ENCODE results near the gene KRTAP12-1.
"Not testable (repeated sequence)": the region's sequence is repeated elsewhere in the genome, so short reads cannot be mapped to it uniquely, and the experiment has no call there.

Gene KRTAP12-1

DNA sequence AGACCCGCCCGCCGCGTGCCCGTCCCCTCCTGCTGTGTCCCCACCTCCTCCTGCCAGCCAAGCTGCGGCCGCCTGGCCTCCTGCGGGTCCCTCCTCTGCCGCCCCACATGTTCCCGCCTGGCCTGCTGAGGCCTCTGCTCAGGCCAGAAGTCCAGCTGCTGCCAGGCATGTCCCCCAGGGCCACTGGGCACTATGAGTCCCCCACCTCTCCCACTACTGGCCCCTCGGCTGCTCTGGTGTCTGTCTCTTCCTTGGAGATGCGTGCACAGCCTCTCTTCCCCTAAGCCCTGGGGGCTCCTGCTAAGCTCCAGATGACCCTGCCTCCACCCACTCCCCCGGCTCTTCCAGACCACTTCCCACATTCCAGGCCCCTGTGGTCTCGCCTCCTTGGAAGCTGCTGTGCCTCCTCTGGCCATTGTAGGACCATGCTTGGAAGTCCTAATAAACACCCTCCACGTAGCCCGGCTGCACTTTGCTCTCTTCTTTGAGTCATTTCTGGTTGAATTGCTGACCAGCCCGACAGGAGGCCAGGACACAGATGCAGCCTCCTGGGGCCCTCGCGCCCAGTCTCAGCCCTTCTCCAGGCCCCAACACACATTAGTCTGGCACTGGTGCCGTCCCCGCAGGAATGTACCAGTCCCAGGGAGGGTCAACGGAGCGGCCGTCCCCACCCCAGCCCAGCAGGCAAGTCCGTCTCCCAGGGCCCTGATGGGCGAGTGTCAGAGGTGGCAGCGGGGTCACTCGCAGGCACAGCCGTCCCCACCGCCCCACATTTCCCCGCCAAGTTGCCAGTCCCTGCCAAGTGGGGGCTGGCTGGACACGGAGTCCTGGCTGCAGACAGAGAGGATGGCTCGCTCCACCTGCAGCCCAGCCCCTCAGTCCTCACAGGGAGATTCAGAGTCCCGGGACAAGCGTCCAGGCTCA is 16.1 kb upstream of the KRTAP12-1 start:
- no peak for DNase-seq (ENCODE audit: low spot score)

DNA sequence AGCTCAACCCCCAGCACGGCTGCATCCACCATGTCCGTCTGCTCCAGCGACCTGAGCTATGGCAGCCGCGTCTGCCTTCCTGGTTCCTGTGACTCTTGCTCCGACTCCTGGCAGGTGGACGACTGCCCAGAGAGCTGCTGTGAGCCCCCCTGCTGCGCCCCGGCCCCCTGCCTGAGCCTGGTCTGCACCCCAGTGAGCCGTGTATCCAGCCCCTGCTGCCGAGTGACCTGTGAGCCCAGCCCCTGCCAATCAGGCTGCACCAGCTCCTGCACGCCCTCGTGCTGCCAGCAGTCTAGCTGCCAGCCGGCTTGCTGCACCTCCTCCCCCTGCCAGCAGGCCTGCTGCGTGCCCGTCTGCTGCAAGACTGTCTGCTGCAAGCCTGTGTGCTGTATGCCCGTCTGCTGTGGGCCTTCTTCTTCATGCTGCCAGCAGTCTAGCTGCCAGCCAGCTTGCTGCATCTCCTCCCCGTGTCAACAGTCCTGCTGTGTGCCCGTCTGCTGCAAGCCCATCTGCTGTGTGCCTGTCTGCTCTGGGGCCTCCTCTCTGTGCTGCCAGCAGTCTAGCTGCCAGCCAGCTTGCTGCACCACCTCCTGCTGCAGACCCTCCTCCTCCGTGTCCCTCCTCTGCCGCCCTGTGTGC is 15.3 kb upstream of the KRTAP12-1 start, which contains the start of gene KRTAP10-12:
Gene KRTAP10-12 (plus strand): TSS at position 1 of the 639 bp plus-strand sequence. CDS start 30 bp downstream, at position 31.
- DNase-seq (ENCODE audit: low spot score) = not testable (repeated sequence)

DNA sequence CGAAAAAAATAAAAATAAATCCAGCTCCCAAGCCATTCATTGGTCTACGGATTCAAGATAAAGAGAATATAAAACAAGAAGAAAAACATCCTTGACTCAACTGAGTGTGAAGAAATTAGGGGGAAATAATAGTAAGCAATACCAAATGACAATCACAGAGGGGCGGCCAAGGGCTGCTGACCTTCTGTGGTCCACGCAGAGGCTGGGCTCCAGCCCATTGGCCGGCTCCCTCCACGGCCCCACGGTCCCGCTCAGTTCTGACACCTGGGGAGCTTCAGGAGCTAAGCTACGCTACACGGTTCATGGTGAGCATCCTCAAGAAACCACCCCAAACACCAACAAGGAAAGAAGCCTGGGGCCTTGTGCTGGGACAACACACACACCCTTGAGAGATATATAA is 14.6 kb upstream of the KRTAP12-1 start:
- DNase-seq (ENCODE audit: low spot score) = no peak

DNA sequence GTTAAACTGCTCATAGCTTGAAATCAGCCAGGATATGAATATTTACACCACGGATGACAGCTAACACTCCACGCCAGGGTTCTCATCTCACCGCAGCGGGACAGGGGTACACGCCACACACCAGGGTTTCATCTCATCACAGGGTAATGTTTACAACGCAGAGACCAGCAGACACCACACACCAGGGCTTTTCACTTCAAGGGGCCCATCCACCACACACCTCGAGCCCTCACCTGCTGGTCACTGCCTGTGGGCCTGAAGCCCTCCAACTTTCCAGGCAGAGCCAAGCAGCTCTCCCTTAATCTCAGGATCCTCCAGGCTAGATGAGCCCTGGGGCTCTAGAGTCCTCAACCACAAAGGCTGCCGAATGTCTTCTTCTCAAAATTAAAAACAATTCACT is 13.7 kb upstream of the KRTAP12-1 start:
- no peak for DNase-seq (ENCODE audit: low spot score)

DNA sequence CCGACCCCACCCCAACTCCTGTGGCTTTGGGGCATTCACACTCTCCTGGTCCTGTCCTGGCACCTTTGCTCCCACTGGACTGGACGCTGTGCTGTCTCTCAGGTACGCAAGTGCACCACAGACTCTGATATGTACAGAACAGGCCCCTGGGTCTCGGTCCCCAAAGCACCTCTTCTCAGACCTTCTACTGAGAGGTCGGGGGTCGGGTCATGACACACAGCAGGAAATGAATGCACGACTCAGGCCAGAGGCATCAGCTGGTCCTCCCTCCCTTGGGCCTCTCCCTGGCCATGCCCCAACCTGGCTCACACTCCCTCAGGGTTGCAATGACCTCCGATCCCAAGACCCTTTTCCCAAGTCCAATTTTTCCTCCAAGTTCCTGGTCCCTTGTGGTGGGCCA is 13.2 kb upstream of the KRTAP12-1 start:
- DNase-seq (ENCODE audit: low spot score) = no peak

DNA sequence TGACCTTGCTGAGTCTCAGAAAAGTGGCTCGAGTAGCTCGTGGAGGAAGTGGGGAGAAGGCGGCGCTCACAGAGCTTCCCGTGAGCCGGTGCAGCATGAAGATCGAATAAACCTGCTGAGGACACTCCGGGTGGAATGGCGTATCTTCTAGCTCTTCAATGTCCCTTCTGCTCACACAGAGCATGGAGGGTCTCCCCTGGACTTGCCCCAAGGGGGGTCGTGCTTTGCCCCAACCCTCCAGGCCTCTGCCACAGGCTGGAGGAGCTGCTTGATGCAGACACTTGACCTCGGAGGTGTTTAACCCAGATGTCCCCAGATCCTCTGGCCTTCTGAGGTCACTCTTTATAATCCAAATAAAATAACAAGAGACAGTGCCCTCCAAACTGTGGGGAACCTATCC is 12.8 kb upstream of the KRTAP12-1 start:
- no peak for DNase-seq (ENCODE audit: low spot score)

DNA sequence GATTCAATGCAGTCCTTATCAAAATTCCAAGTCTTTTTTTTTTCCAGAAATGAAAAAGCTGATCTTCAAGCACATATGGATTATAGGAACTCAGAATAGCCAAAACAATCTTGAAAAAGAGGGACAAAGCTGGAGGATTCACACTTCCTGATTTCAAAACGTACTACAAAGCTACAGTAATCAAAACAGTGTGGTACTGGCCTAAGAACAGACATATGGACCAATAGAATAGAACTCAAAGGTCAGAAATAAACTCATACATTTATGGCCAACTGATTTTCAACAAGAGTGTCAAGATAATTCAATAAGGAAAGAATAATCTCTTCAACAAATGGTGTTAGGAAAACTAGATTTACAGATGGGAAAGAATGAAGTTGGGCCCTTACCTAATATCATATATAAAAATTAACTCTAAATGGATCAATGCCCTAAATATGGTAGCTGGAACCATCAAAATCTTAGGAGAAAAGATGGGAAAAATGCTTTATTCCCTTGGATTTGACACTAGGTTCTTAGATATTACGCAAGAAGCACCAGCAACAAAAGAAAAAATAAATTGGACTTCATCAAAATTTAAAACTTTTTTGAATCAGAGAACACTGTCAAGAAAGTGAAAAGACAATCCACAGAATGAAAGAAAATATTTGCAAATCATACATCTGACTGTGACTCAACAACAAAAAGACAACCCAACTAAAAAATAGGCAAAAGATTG is 11.0 kb upstream of the KRTAP12-1 start:
- no peak for DNase-seq (ENCODE audit: low spot score)

DNA sequence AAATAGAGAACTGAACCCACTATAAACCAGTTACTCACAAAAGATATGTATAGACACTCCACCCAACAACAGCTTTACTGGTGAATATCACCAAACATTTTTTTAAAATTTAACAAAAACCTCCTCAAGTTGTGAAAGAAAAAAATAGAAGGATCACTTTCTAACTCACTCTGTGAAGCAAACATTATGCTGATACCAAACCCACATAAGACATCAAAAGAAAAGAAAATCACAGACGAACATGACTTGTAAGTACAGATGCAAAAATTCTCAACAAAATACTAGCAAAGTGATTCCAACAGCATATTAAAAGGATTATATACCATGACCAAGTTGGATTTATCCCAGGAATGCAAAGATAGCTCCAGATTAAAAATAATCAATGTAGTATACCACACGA is 9.7 kb upstream of the KRTAP12-1 start:
- no peak for DNase-seq (ENCODE audit: low spot score)

DNA sequence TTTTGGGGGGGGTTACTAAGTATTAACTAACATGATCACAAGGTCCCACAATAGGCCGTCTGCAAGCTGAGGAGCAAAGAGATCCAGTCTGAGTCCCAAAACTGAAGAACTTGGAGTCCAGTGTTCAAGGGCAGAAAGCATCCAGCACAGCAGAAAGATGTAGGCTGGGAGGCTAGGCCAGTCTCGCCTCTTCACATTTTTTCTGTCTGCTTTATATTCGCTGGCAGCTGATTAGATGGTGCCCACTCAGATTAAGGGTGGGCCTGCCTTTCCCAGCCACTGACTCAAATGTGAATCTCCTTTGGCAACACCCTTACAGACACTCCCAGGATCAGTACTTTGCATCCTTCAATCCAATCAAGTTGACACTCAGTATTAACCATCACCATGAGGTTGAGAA is 7.8 kb upstream of the KRTAP12-1 start:
- DNase-seq (ENCODE audit: low spot score) = not testable (repeated sequence)

DNA sequence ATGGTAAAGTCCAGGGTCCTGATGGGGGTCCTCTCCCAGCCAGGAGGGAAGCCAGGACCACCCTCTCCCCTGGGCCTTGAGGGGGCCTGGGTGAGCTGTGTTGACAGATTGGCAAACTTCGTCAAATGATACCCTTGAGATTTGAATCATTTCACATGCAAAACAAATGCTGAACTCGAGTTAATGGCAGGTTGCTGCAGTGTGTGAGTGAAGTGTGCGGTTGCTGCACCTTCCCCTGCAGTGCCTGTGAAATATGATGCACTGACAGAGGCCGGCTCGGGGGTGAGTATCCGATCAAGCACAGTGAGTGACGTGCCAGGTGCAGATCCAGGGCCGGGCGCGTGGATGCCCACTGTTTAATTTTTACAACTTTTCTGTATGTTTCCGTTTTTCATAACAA is 5.7 kb upstream of the KRTAP12-1 start:
- DNase-seq (ENCODE audit: low spot score) = no peak

DNA sequence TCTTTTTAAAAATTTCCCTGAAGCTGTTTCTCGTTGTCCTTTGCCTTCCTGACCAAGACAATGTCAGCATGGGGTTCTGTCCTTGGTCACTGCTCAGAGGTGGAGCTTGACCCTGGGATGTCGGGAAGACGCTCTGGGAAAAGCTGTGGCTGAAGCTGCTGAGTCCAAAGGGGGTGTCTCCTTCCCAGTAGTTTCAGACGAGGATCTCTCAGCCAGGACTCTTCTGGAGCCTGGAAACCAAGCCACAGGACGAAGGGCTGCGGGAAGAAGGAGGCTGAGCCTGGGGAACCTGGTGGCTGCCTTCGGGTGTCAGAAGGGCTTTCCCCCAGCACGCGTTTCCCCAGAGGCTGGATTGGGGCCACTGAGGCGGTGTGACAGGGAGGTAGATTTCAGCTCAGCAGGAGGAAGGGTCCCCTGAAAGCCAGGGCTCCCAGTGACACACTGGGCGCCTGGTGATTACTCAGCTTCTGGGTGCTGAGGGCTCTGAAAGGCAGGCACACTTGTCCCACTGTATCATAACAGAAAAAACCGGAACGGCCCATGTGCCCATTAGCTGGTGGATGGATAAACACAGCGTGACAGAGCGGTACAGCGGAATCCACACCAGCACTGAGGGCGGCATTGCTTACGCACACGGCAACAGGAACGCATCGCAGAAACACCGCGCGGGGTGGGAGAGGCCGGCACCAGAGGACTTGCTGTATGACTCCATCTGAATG is 5.0 kb upstream of the KRTAP12-1 start:
- DNase-seq (ENCODE audit: low spot score) = no peak

DNA sequence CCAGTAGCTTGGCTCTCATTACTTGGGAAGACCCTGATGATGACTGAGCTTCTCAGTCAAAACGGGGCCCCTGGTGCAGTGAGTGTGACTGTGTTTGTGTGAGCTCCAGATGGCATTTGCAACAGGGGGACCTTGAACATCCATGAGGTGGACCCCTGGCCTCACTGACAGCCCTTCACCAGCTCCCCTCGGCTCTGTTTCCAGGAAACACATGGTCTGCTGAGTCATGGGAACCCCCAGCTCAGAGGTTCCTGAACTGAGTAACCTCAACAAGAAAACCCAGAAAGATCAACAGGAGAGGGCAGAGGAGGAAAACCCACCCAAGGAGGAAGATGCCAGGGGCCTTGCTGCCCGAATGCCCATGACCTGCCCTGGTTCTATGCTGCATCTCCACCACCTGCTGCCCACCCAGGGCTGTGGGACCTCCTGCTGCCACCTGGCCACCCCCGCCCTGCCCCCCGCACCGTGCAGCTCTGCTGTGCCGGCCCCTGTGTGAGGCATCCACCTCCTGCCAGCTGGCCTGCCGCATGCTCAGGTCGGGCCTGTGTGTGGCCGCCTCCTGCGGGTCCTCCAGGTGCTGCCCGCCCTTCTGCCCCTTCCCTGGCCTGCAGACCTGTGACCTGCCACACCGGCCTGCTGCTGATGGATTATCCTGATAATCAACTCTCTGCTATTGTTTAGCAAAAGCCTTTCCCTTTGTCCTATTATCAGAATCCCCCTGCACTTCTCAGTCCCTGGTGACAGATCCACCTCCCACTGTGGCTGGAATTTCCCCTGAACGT is 4.2 kb upstream of the KRTAP12-1 start:
- no peak for DNase-seq (ENCODE audit: low spot score)

DNA sequence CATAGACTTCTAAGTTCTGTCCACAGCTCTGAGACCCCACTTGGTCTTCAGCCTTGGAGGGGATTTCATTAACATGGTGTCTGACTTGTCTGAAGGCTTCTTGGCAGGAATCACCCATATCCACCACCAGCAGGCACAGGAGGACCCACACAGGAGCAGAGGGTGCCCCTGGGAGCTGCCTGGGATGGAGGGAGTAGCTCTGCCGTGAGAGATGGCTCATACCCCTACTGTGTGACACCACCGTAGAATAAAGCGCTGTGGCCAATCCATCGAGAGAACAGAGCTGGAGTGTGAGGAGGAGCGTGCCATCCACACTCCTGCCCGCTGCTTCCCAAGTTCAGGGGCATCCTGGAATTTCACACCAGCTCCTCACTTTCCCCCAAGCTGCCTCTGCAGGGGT is 3.1 kb upstream of the KRTAP12-1 start:
- DNase-seq (ENCODE audit: low spot score) = not testable (repeated sequence)

DNA sequence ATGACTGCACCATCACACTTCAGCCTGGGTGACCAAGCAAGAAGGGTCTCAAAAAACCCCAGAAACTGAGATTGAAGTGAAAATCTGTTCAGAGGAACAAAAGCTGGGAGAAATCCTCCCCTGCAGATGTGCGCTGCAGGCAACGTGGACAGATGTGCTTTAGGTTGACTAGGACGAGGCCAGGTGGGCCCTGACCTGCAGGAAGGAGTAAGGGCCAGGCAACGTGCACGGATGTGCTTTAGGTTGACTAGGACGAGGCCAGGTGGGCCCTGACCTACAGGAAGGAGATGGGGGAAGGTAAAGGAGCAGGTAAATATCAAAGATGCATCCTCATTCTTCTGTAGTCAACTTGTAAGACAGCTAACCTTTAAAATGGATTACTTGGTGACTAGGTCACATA is 2.5 kb upstream of the KRTAP12-1 start:
- no peak for DNase-seq (ENCODE audit: low spot score)

DNA sequence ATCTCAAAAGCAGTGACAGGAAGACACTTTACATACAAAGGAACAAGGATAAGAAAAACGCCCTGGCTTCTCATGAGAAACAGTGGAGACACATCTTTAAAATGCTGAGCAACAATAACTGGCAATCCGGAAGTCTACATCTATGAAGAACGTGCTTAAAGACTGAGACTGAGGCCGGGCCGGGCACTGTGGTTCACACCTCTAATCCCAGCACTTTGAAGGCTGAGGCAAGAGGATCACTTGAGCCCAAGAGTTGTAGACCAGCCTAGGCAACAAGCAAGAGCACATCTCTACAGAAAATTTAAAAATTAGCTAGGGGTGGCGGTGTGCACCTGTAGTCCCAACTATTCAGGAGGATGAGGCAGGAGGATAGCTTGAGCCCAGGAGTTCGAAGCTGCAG is 2.1 kb upstream of the KRTAP12-1 start:
- DNase-seq (ENCODE audit: low spot score) = no peak

DNA sequence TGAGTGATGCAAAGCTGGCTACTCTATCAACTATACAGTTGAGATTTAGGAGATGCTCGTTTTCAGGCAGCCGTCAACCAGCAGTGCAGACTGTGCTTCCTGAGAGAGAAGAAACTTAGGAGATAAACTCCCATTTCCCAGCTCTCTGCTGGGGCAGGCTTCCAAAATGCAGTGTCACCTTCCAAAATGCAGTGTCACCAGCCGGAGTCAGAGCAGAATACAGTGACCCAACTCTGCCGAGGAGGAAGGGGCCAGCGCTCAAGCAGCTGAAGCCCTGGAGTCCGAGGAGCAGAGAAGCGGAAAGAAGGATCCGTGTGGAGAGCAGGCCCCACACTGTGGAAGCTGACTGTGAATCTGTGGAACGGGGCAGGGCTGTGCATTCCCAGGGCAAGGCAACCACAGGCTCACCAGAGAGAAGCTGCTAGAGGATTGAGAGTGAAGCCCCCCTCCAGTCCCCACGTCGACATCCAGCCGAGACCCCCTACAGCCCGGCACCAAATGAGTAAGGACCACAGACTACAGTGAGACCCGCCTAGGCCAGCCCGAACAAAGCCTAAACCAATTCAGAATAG is 703 bp upstream of the KRTAP12-1 start:
- DNase-seq (ENCODE audit: low spot score) = no peak

DNA sequence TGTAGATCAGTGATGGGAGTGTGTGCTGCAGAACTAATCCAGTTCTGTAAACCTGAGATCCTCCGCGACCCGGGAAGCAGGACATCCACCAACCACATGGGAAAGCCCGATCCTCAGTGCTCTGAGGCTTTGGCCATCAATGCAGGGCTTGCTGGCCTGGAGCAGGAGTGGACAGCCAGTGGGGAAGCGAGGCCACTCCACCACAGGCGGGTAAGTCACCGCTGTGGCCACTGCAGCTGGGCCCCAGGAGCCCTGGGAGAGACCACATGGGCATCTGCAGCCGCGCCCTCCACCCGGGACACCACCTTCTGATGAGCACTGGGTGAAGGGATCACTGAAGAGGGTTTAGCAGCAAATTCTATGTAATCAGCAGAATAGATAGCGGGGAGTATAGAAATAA is 811 bp downstream of the KRTAP12-1 start:
- DNase-seq (ENCODE audit: low spot score) = no peak

DNA sequence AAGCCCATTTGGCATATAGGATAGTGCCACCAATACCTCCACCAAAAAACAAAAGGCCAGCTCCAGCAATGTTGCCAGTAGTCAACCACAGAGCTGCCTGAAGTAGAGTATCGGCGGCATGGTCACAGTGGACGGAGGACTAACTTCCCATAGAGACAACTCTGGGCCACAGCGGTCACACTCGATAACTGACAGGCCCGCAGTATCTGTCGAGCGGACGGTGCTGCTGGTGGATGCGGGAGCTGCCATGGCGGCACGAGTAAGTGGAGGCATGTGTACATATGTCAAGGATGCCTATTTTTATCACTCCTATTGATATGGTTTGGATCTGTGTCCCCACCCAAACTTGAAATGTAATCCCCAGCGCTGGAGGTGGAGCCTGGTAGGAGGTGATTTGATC is 4.1 kb downstream of the KRTAP12-1 start:
- no peak for DNase-seq (ENCODE audit: low spot score)

DNA sequence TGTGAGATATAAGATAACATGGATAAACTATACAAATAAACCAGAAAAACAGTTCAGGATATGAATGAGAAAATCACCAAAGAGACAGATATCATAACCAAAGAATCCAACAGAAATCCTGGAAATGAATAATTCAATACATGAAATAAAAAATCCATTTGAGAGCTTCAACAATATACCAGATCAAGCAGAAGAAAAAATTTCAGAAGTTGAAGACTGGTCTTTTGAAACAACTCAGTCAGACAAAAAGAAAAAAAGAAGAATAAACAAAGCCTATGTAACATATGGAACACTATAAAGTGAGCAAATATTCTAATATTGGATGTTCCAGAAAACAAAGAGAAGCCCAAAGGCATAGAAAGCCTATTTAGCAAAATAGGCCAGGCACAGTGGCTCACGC is 10.1 kb downstream of the KRTAP12-1 start:
- DNase-seq (ENCODE audit: low spot score) = no peak

DNA sequence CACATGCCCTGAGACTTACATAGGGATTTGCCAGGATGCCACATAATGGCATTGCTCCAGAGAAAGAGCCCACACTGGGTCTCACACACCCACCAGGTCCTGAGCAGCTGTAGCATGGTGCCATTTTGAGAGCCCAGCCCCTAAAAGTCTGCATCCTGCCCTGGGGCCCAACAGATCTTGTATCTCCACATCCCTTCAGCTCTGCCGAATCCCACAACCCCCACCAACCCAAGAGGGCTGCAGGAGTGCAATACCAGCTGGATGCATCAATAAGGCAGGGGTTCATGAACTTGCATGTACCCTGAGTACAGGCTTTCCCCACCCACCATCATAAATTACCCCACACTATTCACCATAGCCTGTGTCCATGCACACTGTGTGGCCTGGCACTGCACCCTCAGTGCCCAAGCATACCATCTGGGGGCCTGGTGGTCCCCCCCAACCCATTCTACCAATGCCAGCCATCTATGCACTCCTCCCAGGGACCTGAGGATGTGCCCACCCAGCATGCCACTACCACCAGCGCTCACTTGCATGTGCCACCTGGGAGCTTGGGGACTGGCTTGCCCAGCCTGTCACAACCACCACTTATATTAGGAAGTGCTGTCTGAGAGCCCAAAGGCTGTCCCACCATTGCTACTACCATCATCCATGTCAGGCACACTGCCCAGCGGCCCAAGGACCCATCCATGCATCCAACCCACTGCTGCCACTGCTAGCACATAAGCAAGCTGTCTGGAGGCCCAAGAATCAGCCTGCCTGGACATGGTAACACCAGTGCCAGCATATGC is 11.1 kb downstream of the KRTAP12-1 start:
- no peak for DNase-seq (ENCODE audit: low spot score)

Measured in kidney capillary endothelial cell (primary cell).